A673 (cell line): ENCODE measurements around the gene WIPF3. TPM values are rescaled to one million over a fixed set of nuclear protein-coding genes. Genes with fewer than 3 reads are reported as not detected.

Experiments
- BruUV-seq: library from RNA; stranded (reverse); fragments of 400-500 nt; replicated peaks from 2 replicates; lab custom pipeline; 2021; lab: Mats Ljungman, UMichigan
- CTCF ChIA-PET: fragments of 300-600 bp; sonication (Branson Sonifier 250); formaldehyde crosslinking; loops from one replicate; lab custom pipeline; 2022; ENCODE audit warnings: antibody characterized with exemption; lab: Charles Lee
- POLR2A ChIA-PET: fragments of 300-600 bp; sonication (Branson Sonifier 250); formaldehyde crosslinking; loops from one replicate; lab custom pipeline; 2022; ENCODE audit warnings: antibody characterized with exemption; ENCODE audit not compliant: low non-redundant PET; lab: Charles Lee
- DNase-seq: peaks from one replicate; pipeline ENCODE4 v3.0.0-alpha.2; 2015; ENCODE audit warnings: low spot score
- H3K27ac ChIP-seq: fragments of 200-600 bp; sonication (generic); 2 replicates; pipeline ENCODE4 v1.5.1; 2016; ENCODE audit warnings: mixed run types, low read depth, mild to moderate bottlenecking, mixed read lengths, antibody characterized with exemption, low read length; ENCODE audit not compliant: poor library complexity, severe bottlenecking
- H3K27me3 ChIP-seq: fragments of 200-600 bp; sonication (generic); replicated peaks from 2 replicates; pipeline ENCODE4 v1.6.1; 2017; ENCODE audit warnings: mixed run types, low read depth, mild to moderate bottlenecking, mixed read lengths, antibody characterized with exemption, low read length; ENCODE audit not compliant: insufficient read depth, poor library complexity
- H3K36me3 ChIP-seq: fragments of 200-600 bp; sonication (generic); 2 replicates; pipeline ENCODE4 v1.6.1; 2016; ENCODE audit warnings: mixed run types, mild to moderate bottlenecking, mixed read lengths, antibody characterized with exemption, low read length; ENCODE audit not compliant: insufficient read depth, poor library complexity, severe bottlenecking
- H3K4me1 ChIP-seq: fragments of 200-600 bp; sonication (generic); 2 replicates; pipeline ENCODE4 v1.6.1; 2017; ENCODE audit warnings: mixed run types, mild to moderate bottlenecking, mixed read lengths, antibody characterized with exemption, low read length; ENCODE audit not compliant: insufficient read depth, poor library complexity, severe bottlenecking
- H3K4me3 ChIP-seq: fragments of 200-600 bp; sonication (generic); 2 replicates; pipeline ENCODE4 v1.5.1; 2016; ENCODE audit warnings: low read depth, mixed run types, mild to moderate bottlenecking, mixed read lengths, low read length; ENCODE audit not compliant: poor library complexity, severe bottlenecking
- H3K9me3 ChIP-seq: fragments of 200-600 bp; sonication (generic); 2 replicates; pipeline ENCODE4 v1.6.1; 2016; ENCODE audit warnings: mixed run types, low read depth, mild to moderate bottlenecking, mixed read lengths, antibody characterized with exemption, low read length; ENCODE audit not compliant: poor library complexity, severe bottlenecking
- EZH2 ChIP-seq: fragments of 200-600 bp; sonication (generic); IDR thresholded peaks from 2 replicates; pipeline ENCODE4 v1.6.1; 2017; ENCODE audit warnings: borderline replicate concordance, low read depth, mild to moderate bottlenecking, mixed read lengths, antibody characterized with exemption, low read length; ENCODE audit not compliant: poor library complexity, severe bottlenecking
- intact Hi-C: fragments of 100-400 bp; cut with micrococcal nuclease; formaldehyde crosslinking; loops from one replicate; pipeline ENCODE4 v1.10.0; 2022; ENCODE audit not compliant: unreplicated experiment
- total RNA-seq: library from RNA; stranded (reverse); gene quantifications from 2 replicates; pipeline ENCODE4 v1.2.3, GENCODE V29; 2021
- TF ChIP-seq, protein P1 (sequence below): fragments of 300-800, 200-600 bp; sonication (generic); conservative IDR thresholded peaks from 2 replicates; pipeline ENCODE4 v1.5.1; 2017; ENCODE audit warnings: low read depth, mild to moderate bottlenecking, antibody characterized with exemption, low read length, moderate library complexity, mixed read lengths

The WIPF3 gene
- total RNA-seq, 1 experiment from 2014 or later = 0.21 TPM

DNA sequence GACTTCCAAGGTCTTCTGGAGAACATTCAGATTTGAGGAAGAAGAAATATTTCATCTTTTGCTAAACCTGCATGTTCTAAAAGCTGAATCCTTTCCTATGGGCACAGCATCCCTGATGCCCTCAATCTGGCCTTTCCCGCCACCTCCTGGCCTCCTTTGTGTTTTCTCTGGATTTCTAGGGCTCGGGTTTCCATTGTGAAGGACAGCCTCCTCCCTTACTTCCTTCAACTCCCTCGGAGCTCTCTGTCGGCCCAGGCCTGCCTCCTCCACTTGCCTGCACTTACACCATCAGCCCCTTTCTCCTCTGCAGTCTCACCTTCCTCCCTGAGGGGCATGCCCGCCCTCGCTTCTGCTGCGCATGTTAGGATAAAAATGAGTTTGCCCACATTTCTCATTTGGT lies 75.4 kb downstream of the WIPF3 start:
- no peak for DNase-seq
- TF ChIP-seq, protein P1, sequence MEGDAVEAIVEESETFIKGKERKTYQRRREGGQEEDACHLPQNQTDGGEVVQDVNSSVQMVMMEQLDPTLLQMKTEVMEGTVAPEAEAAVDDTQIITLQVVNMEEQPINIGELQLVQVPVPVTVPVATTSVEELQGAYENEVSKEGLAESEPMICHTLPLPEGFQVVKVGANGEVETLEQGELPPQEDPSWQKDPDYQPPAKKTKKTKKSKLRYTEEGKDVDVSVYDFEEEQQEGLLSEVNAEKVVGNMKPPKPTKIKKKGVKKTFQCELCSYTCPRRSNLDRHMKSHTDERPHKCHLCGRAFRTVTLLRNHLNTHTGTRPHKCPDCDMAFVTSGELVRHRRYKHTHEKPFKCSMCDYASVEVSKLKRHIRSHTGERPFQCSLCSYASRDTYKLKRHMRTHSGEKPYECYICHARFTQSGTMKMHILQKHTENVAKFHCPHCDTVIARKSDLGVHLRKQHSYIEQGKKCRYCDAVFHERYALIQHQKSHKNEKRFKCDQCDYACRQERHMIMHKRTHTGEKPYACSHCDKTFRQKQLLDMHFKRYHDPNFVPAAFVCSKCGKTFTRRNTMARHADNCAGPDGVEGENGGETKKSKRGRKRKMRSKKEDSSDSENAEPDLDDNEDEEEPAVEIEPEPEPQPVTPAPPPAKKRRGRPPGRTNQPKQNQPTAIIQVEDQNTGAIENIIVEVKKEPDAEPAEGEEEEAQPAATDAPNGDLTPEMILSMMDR = no peak
- TF ChIP-seq EZH2 = no peak
- CTCF ChIA-PET = no interaction called here

GRCh38 chr7:29882481-29882880 lies 76.2 kb downstream of the WIPF3 start:
- H3K27ac ChIP-seq = no peak overlapping the region
- CTCF ChIA-PET = no interaction called here
- DNase-seq = no peak
- POLR2A ChIA-PET = no interaction called here
- no peak overlapping the region for H3K4me3 ChIP-seq
- no peaks in the 10 kb centered on the region for H3K36me3 ChIP-seq
- BruUV-seq = no TSS peak
- H3K27me3 ChIP-seq = no peaks in the 10 kb centered on the region
- TF ChIP-seq EZH2 = no peak
- TF ChIP-seq, protein P1 = no peak
- H3K4me1 ChIP-seq = no peaks in the 10 kb centered on the region
- intact Hi-C loops = no loop called here
- H3K9me3 ChIP-seq = no peaks in the 10 kb centered on the region

More for the DNA sequence above, 75.4 kb downstream of the WIPF3 start:
- POLR2A ChIA-PET = no interaction called here
- no TSS peak for BruUV-seq
- intact Hi-C loops = no loop called here
- no peak overlapping the region for H3K27ac ChIP-seq
- no peaks in the 10 kb centered on the region for H3K36me3 ChIP-seq
- H3K4me1 ChIP-seq = no peaks in the 10 kb centered on the region
- no peaks in the 10 kb centered on the region for H3K27me3 ChIP-seq
- H3K9me3 ChIP-seq = no peaks in the 10 kb centered on the region
- no peak overlapping the region for H3K4me3 ChIP-seq

DNA sequence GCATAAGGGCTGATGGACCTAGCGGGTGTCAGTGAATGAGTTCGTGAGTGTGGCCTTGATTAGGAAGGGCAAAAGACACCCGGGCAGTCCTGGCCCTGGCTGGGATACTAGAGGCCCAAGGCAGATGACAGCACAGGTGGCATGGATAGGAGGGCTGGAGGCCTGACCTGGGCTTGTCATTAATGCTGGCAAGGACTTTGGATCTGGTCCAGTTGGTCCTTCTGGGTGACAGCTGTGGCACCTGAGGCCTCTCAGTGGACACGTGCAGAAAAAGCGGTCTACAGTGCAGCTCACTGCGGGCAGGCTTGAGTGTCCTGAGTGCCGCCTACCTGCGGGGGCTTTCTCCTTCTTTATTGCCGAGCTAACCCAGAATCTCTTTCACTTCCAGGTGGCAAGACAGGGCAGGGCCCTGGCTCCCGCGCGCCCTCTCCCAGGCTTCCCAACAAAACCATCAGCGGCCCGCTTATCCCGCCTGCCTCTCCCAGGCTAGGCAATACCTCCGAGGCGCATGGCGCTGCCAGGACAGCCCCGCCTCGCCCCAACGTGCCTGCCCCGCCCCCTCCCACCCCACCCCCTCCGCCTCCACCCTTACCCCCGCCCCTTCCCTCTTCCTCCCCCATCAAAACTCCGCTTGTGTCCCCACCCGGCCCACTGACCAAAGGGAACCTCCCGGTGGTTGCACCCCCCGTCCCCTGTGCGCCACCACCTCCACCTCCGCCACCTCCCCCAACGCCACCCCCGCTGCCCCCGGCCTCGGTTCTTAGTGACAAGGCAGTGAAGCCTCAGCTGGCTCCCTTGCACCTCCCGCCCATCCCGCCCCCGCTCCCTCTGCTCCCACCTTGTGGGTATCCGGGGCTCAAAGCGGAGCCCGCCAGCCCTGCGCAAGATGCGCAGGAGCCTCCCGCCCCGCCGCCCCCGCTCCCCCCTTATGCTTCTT lies 77.4 kb downstream of the WIPF3 start:
- intact Hi-C loops = no loop called here
- TF ChIP-seq, protein P1 = no peak
- TF ChIP-seq EZH2 = no peak
- no peaks in the 10 kb centered on the region for H3K4me1 ChIP-seq
- BruUV-seq = no TSS peak
- no peaks in the 10 kb centered on the region for H3K27me3 ChIP-seq
- no peak for DNase-seq
- H3K9me3 ChIP-seq = no peaks in the 10 kb centered on the region
- no peak overlapping the region for H3K27ac ChIP-seq
- H3K36me3 ChIP-seq = no peaks in the 10 kb centered on the region
- POLR2A ChIA-PET = no interaction called here
- H3K4me3 ChIP-seq = no peak overlapping the region
- CTCF ChIA-PET = no interaction called here
